Ovary (tissue), 9 donors: ENCODE data around the gene AFTPH. TPM values are rescaled to one million over a fixed set of nuclear protein-coding genes. Genes with fewer than 3 reads are reported as not detected.
A peak's percentile ranks its signal among the peaks of the same experiment; 100 is the strongest.

Source experiments
- DNase-seq, 5 donors: peaks; one replicate each; pipeline ENCODE4 v3.0.0-alpha.2; 2019 to 2020
- H3K27ac ChIP-seq, 2 donors: fragments of 200-600 bp; one replicate each; pipeline versions ENCODE4 v1.5.1 to v1.8.0; 2019 to 2022
- H3K27me3 ChIP-seq: fragments of 200-600 bp; one replicate; pipeline ENCODE4 v1.8.0; 2022
- H3K36me3 ChIP-seq: fragments of 200-600 bp; sonication (generic); one replicate; pipeline ENCODE4 v1.5.1; 2019
- H3K4me1 ChIP-seq: one replicate; pipeline ENCODE4 v1.8.1; 2013; ENCODE audit warnings: mild to moderate bottlenecking, moderate library complexity; ENCODE audit not compliant: insufficient read depth
- H3K4me3 ChIP-seq: fragments of 200-600 bp; sonication (generic); one replicate; pipeline ENCODE4 v1.5.1; 2017
- H3K9me3 ChIP-seq, 2 donors: fragments of 200-600 bp in 1 of 2; sonication (generic) in 1 of 2; one replicate each; pipeline versions ENCODE4 v1.5.1 to v1.8.1; 2013 to 2019; ENCODE audit warnings: mild to moderate bottlenecking in 1 of 2, moderate library complexity in 1 of 2
- EP300 ChIP-seq: sonication (generic); formaldehyde crosslinking; IDR thresholded peaks from one replicate; pipeline ENCODE4 v1.6.1; 2017; ENCODE audit warnings: antibody characterized with exemption
- POLR2A ChIP-seq: fragments of 450-650 bp; IDR thresholded peaks from one replicate; pipeline ENCODE4 v1.6.1; 2017; ENCODE audit warnings: antibody characterized with exemption, mild to moderate bottlenecking, moderate library complexity
- WGBS, 3 donors: extraction: QIAGEN DNeasy Blood & Tissue Kit in 1 of 3; methylation state at CpG; one replicate each; pipeline versions ENCODE4 v1.1.5 to v1.1.7; 2013 to 2017; 5-methylcytosine and 5-hydroxymethylcytosine counted together
- intact Hi-C, 4 donors: fragments of 100-400 bp; cut with DNase I; formaldehyde crosslinking; loops; one replicate each; pipeline versions ENCODE4 v1.11.0 to v1.15.1; 2022 to 2023
- polyA plus RNA-seq, 2 donors: library from polyadenylated mRNA; stranded (reverse); fragments of 200-250 nt in 1 of 2; fragments of 350-450 nt in 1 of 2; fragmentation: Illumina TruSeq in 1 of 2; extraction: RNeasy Lipid Tissue Mini Kit (QIAGEN cat#74804) in 1 of 2; gene quantifications; one replicate each; pipeline ENCODE4 v1.2.3, GENCODE V29; 2013 to 2014
- total RNA-seq, 7 donors: library from RNA; depleted of rRNA in 2 of 7; stranded (reverse); fragments of >200 nt in 2 of 7; fragmentation: NEBNext Ultra II Directional in 3 of 7; extraction: Animal tissue kit (Norgen Biotek cat#: 25700) in 3 of 7; gene quantifications; one replicate each; pipeline versions ENCODE4 v1.1.0 to v1.2.4, GENCODE V29; 2016 to 2023
- TF ChIP-seq, protein P1 (sequence below), 3 donors: fragments of 450-650 bp in 2 of 3; fragments of 200-600 bp in 1 of 3; IDR thresholded peaks; one replicate each; pipeline versions ENCODE4 v1.5.1 to v1.8.0; 2016 to 2022; ENCODE audit warnings: antibody characterized with exemption in 3 of 3, mild to moderate bottlenecking in 1 of 3
- donor health status: DM: no; HTN: no; CAD: no; lungs with moderate emphysema.
- donor health status: DM: no; HTN: no; CAD: no.
- donor health status: Bipolar disorder and iron deficiency.
- donor health status: DM: yes; HTN: yes; CAD: no.
- donor health status: DM: no; HTN: no; CAD: no.
- donor health status: DM: yes; HTN: yes; CAD: no.

The AFTPH gene
- total and polyA plus RNA-seq, 9 donors, result 18.5 to 33.8 (median 27.6) TPM

GRCh38 chr2:64627860-64628841, 104.0 kb downstream of the AFTPH start:
- no peak overlapping the region for H3K4me3 ChIP-seq
- no peaks in the 10 kb centered on the region for H3K27me3 ChIP-seq
- H3K27ac ChIP-seq, result no peak overlapping the region
- H3K4me1 ChIP-seq, result no peaks in the 10 kb centered on the region
- 82 to 86% (median 85%) methylated on average over 14 of the region's 14 CpGs for WGBS, 3 donors
- H3K9me3 ChIP-seq, result no peaks in the 10 kb centered on the region
- H3K36me3 ChIP-seq, result no peaks in the 10 kb centered on the region
- no peak for TF ChIP-seq EP300
- no peak for TF ChIP-seq POLR2A
- TF ChIP-seq, protein P1, sequence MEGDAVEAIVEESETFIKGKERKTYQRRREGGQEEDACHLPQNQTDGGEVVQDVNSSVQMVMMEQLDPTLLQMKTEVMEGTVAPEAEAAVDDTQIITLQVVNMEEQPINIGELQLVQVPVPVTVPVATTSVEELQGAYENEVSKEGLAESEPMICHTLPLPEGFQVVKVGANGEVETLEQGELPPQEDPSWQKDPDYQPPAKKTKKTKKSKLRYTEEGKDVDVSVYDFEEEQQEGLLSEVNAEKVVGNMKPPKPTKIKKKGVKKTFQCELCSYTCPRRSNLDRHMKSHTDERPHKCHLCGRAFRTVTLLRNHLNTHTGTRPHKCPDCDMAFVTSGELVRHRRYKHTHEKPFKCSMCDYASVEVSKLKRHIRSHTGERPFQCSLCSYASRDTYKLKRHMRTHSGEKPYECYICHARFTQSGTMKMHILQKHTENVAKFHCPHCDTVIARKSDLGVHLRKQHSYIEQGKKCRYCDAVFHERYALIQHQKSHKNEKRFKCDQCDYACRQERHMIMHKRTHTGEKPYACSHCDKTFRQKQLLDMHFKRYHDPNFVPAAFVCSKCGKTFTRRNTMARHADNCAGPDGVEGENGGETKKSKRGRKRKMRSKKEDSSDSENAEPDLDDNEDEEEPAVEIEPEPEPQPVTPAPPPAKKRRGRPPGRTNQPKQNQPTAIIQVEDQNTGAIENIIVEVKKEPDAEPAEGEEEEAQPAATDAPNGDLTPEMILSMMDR (IDR thresholded peaks at IDR 0.05), result no peak
- no peak for DNase-seq
- intact Hi-C loops, result no loop called here

GRCh38 chr2:64629329-64629781, 105.2 kb downstream of the AFTPH start:
- Histone ChIP-seq H3K4me3 (no peak overlapping the region), H3K4me1 (no peaks in the 10 kb centered on the region), H3K9me3 (no peaks in the 10 kb centered on the region), H3K27me3 (no peaks in the 10 kb centered on the region), H3K27ac (no peak overlapping the region), H3K36me3 (no peaks in the 10 kb centered on the region)
- DNase-seq, result peak in 1 of 5 donors; percentile 31
- whole genome bisulfite sequencing, 3 donors, result 61 to 74% (median 71%) methylated on average over 10 of the region's 10 CpGs
- TF ChIP-seq POLR2A, result no peak
- intact Hi-C loops, result no loop called here

DNA sequence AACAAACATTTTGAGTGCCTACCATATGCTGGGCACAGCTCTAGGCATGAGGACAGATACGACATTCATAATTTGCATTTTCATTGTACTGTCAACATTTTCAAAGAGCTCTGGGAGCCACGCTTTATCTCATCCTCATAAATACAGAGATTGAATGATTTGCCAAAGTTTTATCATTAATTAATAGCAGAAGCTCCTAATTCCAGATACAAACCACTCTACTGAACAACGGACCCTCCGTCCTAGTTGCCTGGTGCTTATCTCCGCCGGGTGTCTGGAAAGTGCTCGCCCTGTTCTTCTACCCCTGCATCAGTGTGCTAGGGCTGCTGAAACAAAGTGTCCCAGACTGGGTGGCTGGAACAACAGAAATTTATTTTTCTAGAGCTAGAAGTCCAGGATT, 105.7 kb downstream of the AFTPH start:
- H3K27me3 ChIP-seq, result no peaks in the 10 kb centered on the region
- TF ChIP-seq EP300 (no peak), POLR2A (no peak)
- TF ChIP-seq, protein P1 (IDR thresholded peaks at IDR 0.05), result no peak
- H3K36me3 ChIP-seq, result no peaks in the 10 kb centered on the region
- no peak overlapping the region for H3K4me3 ChIP-seq
- no peaks in the 10 kb centered on the region for H3K4me1 ChIP-seq
- no peak overlapping the region for H3K27ac ChIP-seq
- WGBS, 3 donors, result 89 to 93% (median 89%) methylated on average over 7 of the region's 7 CpGs
- intact Hi-C loops, result no loop called here
- no peak for DNase-seq
- H3K9me3 ChIP-seq, result no peaks in the 10 kb centered on the region

- H3K27ac ChIP-seq, result no peak overlapping the region
Measured at GRCh38 chr2:64630752-64631151, 106.6 kb downstream of the AFTPH start.

More at GRCh38 chr2:64630752-64631151, 106.6 kb downstream of the AFTPH start:
- Histone ChIP-seq H3K27me3 (no peaks in the 10 kb centered on the region), H3K9me3 (no peaks in the 10 kb centered on the region), H3K36me3 (no peaks in the 10 kb centered on the region), H3K4me1 (no peaks in the 10 kb centered on the region), H3K4me3 (no peak overlapping the region)
- intact Hi-C loops, result no loop called here
- no peak for DNase-seq
- TF ChIP-seq EP300 (no peak), POLR2A (no peak)
- TF ChIP-seq, protein P1 (IDR thresholded peaks at IDR 0.05), result no peak
- 93 to 94% (median 94%) methylated on average over 10 of the region's 10 CpGs for WGBS, 3 donors
